ENCODE measurements around the gene REXO1. TPM values are rescaled to one million over a fixed set of nuclear protein-coding genes. Genes with fewer than 3 reads are reported as not detected.

The REXO1 gene
- total and polyA plus RNA-seq, 2 experiments from 2014 or later, result 19.2 to 39.7 TPM

- H3K4me1 ChIP-seq (ENCODE audit: low read depth), result peaks cover 5% of the 10 kb centered on the region
- DNase-seq (ENCODE audit: low read depth in 1 of 2, low spot score in 1 of 2), result no peak
- no peak for TF ChIP-seq CTCF (IDR thresholded peaks at IDR 0.05; ENCODE audit: low read depth, low read length)
- no peaks in the 10 kb centered on the region for H3K27me3 ChIP-seq
- H3K27ac ChIP-seq, result no peak overlapping the region
- H3K9me3 ChIP-seq (ENCODE audit: low read depth), result no peaks in the 10 kb centered on the region
- H3K4me3 ChIP-seq, result no peak overlapping the region
- H3K36me3 ChIP-seq, result no peaks in the 10 kb centered on the region
Measured at GRCh38 chr19:1832046-1832663, 16.1 kb downstream of the REXO1 start.

- no peak for TF ChIP-seq CTCF (IDR thresholded peaks at IDR 0.05; ENCODE audit: low read depth, low read length)
- no peak for DNase-seq (ENCODE audit: low read depth in 1 of 2, low spot score in 1 of 2)
- H3K27ac ChIP-seq, result peak overlapping the region; percentile 43
- no peak overlapping the region for H3K4me3 ChIP-seq
- no peaks in the 10 kb centered on the region for H3K4me1 ChIP-seq (ENCODE audit: low read depth)
- H3K36me3 ChIP-seq, result no peaks in the 10 kb centered on the region
- H3K9me3 ChIP-seq (ENCODE audit: low read depth), result no peaks in the 10 kb centered on the region
- no peaks in the 10 kb centered on the region for H3K27me3 ChIP-seq
Measured at GRCh38 chr19:1830978-1831377, 17.3 kb downstream of the REXO1 start.

- Histone ChIP-seq H3K27ac (peak overlapping the region; percentile 43), H3K9me3 (ENCODE audit: low read depth) (no peaks in the 10 kb centered on the region), H3K4me1 (ENCODE audit: low read depth) (no peaks in the 10 kb centered on the region), H3K4me3 (no peak overlapping the region), H3K27me3 (no peaks in the 10 kb centered on the region), H3K36me3 (no peaks in the 10 kb centered on the region)
- no peak for DNase-seq (ENCODE audit: low read depth in 1 of 2, low spot score in 1 of 2)
- TF ChIP-seq CTCF (IDR thresholded peaks at IDR 0.05; ENCODE audit: low read depth, low read length), result no peak
Measured at GRCh38 chr19:1830568-1830967, 17.7 kb downstream of the REXO1 start.

- no peak for TF ChIP-seq CTCF (IDR thresholded peaks at IDR 0.05; ENCODE audit: low read depth, low read length)
- Histone ChIP-seq H3K9me3 (ENCODE audit: low read depth) (no peaks in the 10 kb centered on the region), H3K36me3 (no peaks in the 10 kb centered on the region), H3K4me3 (no peak overlapping the region), H3K27ac (no peak overlapping the region), H3K4me1 (ENCODE audit: low read depth) (no peaks in the 10 kb centered on the region), H3K27me3 (no peaks in the 10 kb centered on the region)
- DNase-seq (ENCODE audit: low read depth in 1 of 2, low spot score in 1 of 2), result no peak
Measured at GRCh38 chr19:1829958-1830357, 18.3 kb downstream of the REXO1 start.

- Histone ChIP-seq H3K9me3 (ENCODE audit: low read depth) (no peaks in the 10 kb centered on the region), H3K4me1 (ENCODE audit: low read depth) (no peaks in the 10 kb centered on the region), H3K36me3 (no peaks in the 10 kb centered on the region), H3K4me3 (no peak overlapping the region), H3K27me3 (no peaks in the 10 kb centered on the region), H3K27ac (no peak overlapping the region)
- DNase-seq (ENCODE audit: low read depth in 1 of 2, low spot score in 1 of 2), result no peak
- TF ChIP-seq CTCF (IDR thresholded peaks at IDR 0.05; ENCODE audit: low read depth, low read length), result no peak
Measured at GRCh38 chr19:1828279-1829238, 19.7 kb downstream of the REXO1 start.

All from cardiac muscle cell (in vitro differentiated cells and primary cell).